Esophagus squamous epithelium (tissue), 4 donors: ENCODE data around the gene ZNF524.

ENCODE experiments used
- CTCF ChIP-seq, 6 experiments: fragments of 450-650 bp in 4 of 6; fragments of 200-600 bp in 2 of 6; sonication (generic) in 2 of 6; IDR thresholded peaks; one replicate each; pipeline ENCODE4 v1.5.1; 2016 to 2019; ENCODE audit warnings: antibody characterized with exemption in 6 of 6, mild to moderate bottlenecking in 4 of 6, moderate library complexity in 4 of 6
- POLR2A ChIP-seq, 4 donors: fragments of 450-650 bp; IDR thresholded peaks; one replicate each; pipeline ENCODE4 v1.6.1; 2017; ENCODE audit warnings: antibody characterized with exemption in 4 of 4, mild to moderate bottlenecking in 4 of 4, moderate library complexity in 3 of 4

- no peak for TF ChIP-seq CTCF (IDR thresholded peaks at IDR 0.05)
- TF ChIP-seq POLR2A (IDR thresholded peaks at IDR 0.05), result peak in 2 of 4 donors; percentile 5 to 15
Observed at GRCh38 chr19:55605207-55605636, 5.1 kb downstream of the ZNF524 start.
